CD4-positive, alpha-beta T cell (primary cell): ENCODE results near the gene ZNF445. TPM values are rescaled to one million over a fixed set of nuclear protein-coding genes. Genes with fewer than 3 reads are reported as not detected.

Source experiments
- ATAC-seq: fragments of 200-7000 bp; cut with Tn5 transposase; one replicate; pipeline ENCODE4 v1.10.0; 2022; ENCODE audit warnings: mild to moderate bottlenecking; ENCODE audit not compliant: poor library complexity
- CTCF ChIA-PET: fragments of 350-600 bp; sonication (Branson Sonifier 250); formaldehyde crosslinking; loops from one replicate; lab custom pipeline; 2021; ENCODE audit warnings: antibody characterized with exemption, inconsistent platforms; lab: Charles Lee
- POLR2A ChIA-PET: fragments of 350-600 bp; sonication (Branson Sonifier 250); formaldehyde crosslinking; loops from one replicate; lab custom pipeline; 2021; ENCODE audit warnings: antibody characterized with exemption, inconsistent platforms; lab: Charles Lee
- DNase-seq, 14 experiments: peaks; one replicate each; pipeline ENCODE4 v3.0.0-alpha.2; 2013 to 2020; ENCODE audit warnings: mixed read lengths in 2 of 14
- H3K27ac ChIP-seq, 2 donors: one replicate each; pipeline versions ENCODE4 v1.5.1 to v1.7.0; 2013; ENCODE audit warnings: low read length in 2 of 2, low read depth in 1 of 2, mild to moderate bottlenecking in 1 of 2
- H3K27me3 ChIP-seq, 2 experiments: 1 replicate in 1 of 2; 2 replicates in 1 of 2; pipeline versions ENCODE4 v1.6.1 to v1.7.0; 2013; ENCODE audit warnings: low read length in 2 of 2, control low read depth in 1 of 2, mild to moderate bottlenecking in 1 of 2, moderate library complexity in 1 of 2; ENCODE audit not compliant: insufficient read depth in 2 of 2, control insufficient read depth in 1 of 2
- H3K36me3 ChIP-seq: one replicate; pipeline ENCODE4 v1.6.1; 2013; ENCODE audit warnings: low read length, control low read depth; ENCODE audit not compliant: insufficient read depth
- H3K4me1 ChIP-seq: one replicate; pipeline ENCODE4 v1.6.1; 2013; ENCODE audit warnings: low read length, control low read depth; ENCODE audit not compliant: insufficient read depth
- H3K4me3 ChIP-seq: one replicate; pipeline ENCODE4 v1.5.1; 2013; ENCODE audit warnings: mild to moderate bottlenecking, low read length, moderate library complexity
- H3K9me3 ChIP-seq, 2 experiments: 1 replicate in 1 of 2; 2 replicates in 1 of 2; pipeline versions ENCODE4 v1.6.1 to v1.7.0; 2013; ENCODE audit warnings: low read length in 2 of 2, mild to moderate bottlenecking in 2 of 2, control low read depth in 1 of 2, moderate library complexity in 1 of 2; ENCODE audit not compliant: control insufficient read depth in 1 of 2, insufficient read depth in 1 of 2
- H3K27ac Mint-ChIP-seq: one replicate; pipeline ENCODE4 v1.8.0; 2020; ENCODE audit warnings: mixed read lengths
- H3K27me3 Mint-ChIP-seq: one replicate; pipeline ENCODE4 v1.8.0; 2021; ENCODE audit warnings: mixed read lengths
- H3K36me3 Mint-ChIP-seq: one replicate; pipeline ENCODE4 v1.8.0; 2021; ENCODE audit warnings: low read depth, mixed read lengths
- H3K4me1 Mint-ChIP-seq: one replicate; pipeline ENCODE4 v1.8.0; 2021; ENCODE audit warnings: low read depth, mixed read lengths
- H3K4me3 Mint-ChIP-seq: one replicate; pipeline ENCODE4 v1.8.0; 2020; ENCODE audit warnings: mild to moderate bottlenecking, mixed read lengths
- H3K9me3 Mint-ChIP-seq: one replicate; pipeline ENCODE4 v1.8.0; 2020; ENCODE audit warnings: mixed read lengths
- intact Hi-C, 2 experiments: fragments of 100-400 bp; cut with DNase I in 1 of 2; cut with micrococcal nuclease in 1 of 2; formaldehyde crosslinking; loops; one replicate each; pipeline versions ENCODE4 v1.15.1 to v1.9.0; 2023 to 2025; cut with DNase I, micrococcal nuclease
- polyA plus RNA-seq, 2 donors: library from polyadenylated mRNA; unstranded; fragments of 120-200 nt; gene quantifications; one replicate each; pipeline ENCODE4 v1.2.1, GENCODE V29; 2013
- total RNA-seq, 174 experiments: library from RNA in 2 of 174; stranded (reverse) in 2 of 174; gene quantifications; one replicate each; pipeline ENCODE4 v1.2.3 and lab custom pipeline; 2021 to 2026
- TF ChIP-seq, protein P1 (sequence below): fragments of 200-600 bp; IDR thresholded peaks from one replicate; pipeline ENCODE4 v1.8.0; 2022; ENCODE audit warnings: antibody characterized with exemption, mild to moderate bottlenecking

Gene ZNF445
- 1 to 10 TPM; 6.1 to 6.6 TPM for total RNA-seq
- polyA plus RNA-seq (2013, experiment 1 of 2) = 11.9 TPM
- polyA plus RNA-seq (2013, experiment 2 of 2) = 10.8 TPM
- 17.7 to 152 (median 49.5) reads per million in 172 experiments for total RNA-seq (lab: John Stamatoyannopoulos, UW)

- Histone ChIP-seq H3K36me3 (no peaks in the 10 kb centered on the region), H3K27ac (peak within 1 kb of the TSS in 1 of 2 donors; percentile 56), H3K4me3 (peak within 1 kb of the TSS; percentile 65), H3K4me1 (peaks cover 19% of the 10 kb centered on the region), H3K9me3 (no peaks in the 10 kb centered on the region), H3K27me3 (no peaks in the 10 kb centered on the region)
- ATAC-seq (peak; percentile 87), DNase-seq (peak; percentile 53 to 90 (median 72))
- CTCF ChIA-PET = no interaction called here
- H3K36me3 Mint-ChIP-seq = peaks cover 5% of the 10 kb centered on the region
- no peaks in the 10 kb centered on the region for H3K27me3 Mint-ChIP-seq
- intact Hi-C loops = loop anchor here (1.0 to 10.0 kb wide), 6 partner anchors 33 to 283 kb away; partner anchors contain the start of genes TCAIM (in 2 of the 2), KIAA1143 (in 1 of the 2), KIF15 (in 1 of the 2) and ZNF197 (in 1 of the 2)
- peak within 1 kb of the TSS; percentile 93 for H3K27ac Mint-ChIP-seq
- H3K4me1 Mint-ChIP-seq = peaks cover 39% of the 10 kb centered on the region
- H3K4me3 Mint-ChIP-seq = peak within 1 kb of the TSS; percentile 97
- TF ChIP-seq, protein P1, sequence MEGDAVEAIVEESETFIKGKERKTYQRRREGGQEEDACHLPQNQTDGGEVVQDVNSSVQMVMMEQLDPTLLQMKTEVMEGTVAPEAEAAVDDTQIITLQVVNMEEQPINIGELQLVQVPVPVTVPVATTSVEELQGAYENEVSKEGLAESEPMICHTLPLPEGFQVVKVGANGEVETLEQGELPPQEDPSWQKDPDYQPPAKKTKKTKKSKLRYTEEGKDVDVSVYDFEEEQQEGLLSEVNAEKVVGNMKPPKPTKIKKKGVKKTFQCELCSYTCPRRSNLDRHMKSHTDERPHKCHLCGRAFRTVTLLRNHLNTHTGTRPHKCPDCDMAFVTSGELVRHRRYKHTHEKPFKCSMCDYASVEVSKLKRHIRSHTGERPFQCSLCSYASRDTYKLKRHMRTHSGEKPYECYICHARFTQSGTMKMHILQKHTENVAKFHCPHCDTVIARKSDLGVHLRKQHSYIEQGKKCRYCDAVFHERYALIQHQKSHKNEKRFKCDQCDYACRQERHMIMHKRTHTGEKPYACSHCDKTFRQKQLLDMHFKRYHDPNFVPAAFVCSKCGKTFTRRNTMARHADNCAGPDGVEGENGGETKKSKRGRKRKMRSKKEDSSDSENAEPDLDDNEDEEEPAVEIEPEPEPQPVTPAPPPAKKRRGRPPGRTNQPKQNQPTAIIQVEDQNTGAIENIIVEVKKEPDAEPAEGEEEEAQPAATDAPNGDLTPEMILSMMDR = no peak
- no peaks in the 10 kb centered on the region for H3K9me3 Mint-ChIP-seq
- POLR2A ChIA-PET = interaction anchor here (1.0 to 1.9 kb wide), 4 partner anchors 33 to 139 kb away, joined by 3 to 27 read pairs (median 8); partner anchors contain the start of gene TCAIM
These were observed at the start of gene ZNF445 for GRCh38 chr3:44477312-44478030. TSS of gene ZNF445 (minus strand) at chr3:44477670. CDS start at chr3:44455549, 22,121 bp downstream.

DNA sequence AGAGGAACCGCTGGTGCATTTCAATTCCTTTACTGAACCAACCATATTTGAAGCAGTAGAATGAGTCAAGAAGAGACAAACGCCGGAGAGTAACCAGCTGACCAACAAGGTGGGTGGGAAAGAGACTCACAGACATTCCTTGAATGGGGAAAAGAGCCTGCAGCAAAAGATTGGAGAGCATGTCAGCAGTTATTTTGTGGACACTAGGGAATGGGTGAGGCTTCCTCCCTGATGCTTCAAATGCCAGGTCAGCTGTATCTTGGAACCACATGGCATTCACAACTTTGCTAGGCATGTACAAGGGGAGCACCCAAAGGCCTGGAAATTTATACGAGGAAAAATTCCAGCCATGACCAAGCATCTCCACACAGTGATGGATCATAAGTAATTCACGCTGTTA, 47.6 kb upstream of the ZNF445 start:
- CTCF ChIA-PET = no interaction called here
- TF ChIP-seq, protein P1 = no peak
- peaks cover 61% of the 10 kb centered on the region for H3K27me3 Mint-ChIP-seq

GRCh38 chr3:44522494-44522933, 45.0 kb upstream of the ZNF445 start:
- H3K9me3 Mint-ChIP-seq = no peaks in the 10 kb centered on the region
- peaks cover 64% of the 10 kb centered on the region for H3K27me3 Mint-ChIP-seq
- no peak overlapping the region for H3K4me3 Mint-ChIP-seq
- DNase-seq (no peak), ATAC-seq (no peak)
- TF ChIP-seq, protein P1 = no peak
- no peaks in the 10 kb centered on the region for H3K36me3 Mint-ChIP-seq
- no peak overlapping the region for H3K27ac Mint-ChIP-seq
- peaks cover 16 to 18% of the 10 kb centered on the region in 2 experiments for H3K27me3 ChIP-seq
- no peaks in the 10 kb centered on the region for H3K4me1 Mint-ChIP-seq
- no peaks in the 10 kb centered on the region for H3K4me1 ChIP-seq
- H3K4me3 ChIP-seq = no peak overlapping the region
- POLR2A ChIA-PET = no interaction called here
- H3K9me3 ChIP-seq = no peaks in the 10 kb centered on the region
- CTCF ChIA-PET = no interaction called here
- no peak overlapping the region for H3K27ac ChIP-seq
- intact Hi-C loops = no loop called here
- no peaks in the 10 kb centered on the region for H3K36me3 ChIP-seq

More for the DNA sequence above, 47.6 kb upstream of the ZNF445 start:
- H3K4me3 Mint-ChIP-seq = no peak overlapping the region
- POLR2A ChIA-PET = no interaction called here
- intact Hi-C loops = no loop called here
- Histone ChIP-seq H3K4me3 (no peak overlapping the region), H3K27me3 (peaks cover 13 to 16% of the 10 kb centered on the region in 2 experiments), H3K27ac (no peak overlapping the region), H3K4me1 (no peaks in the 10 kb centered on the region), H3K36me3 (no peaks in the 10 kb centered on the region), H3K9me3 (no peaks in the 10 kb centered on the region)
- no peak for ATAC-seq
- DNase-seq = no peak
- no peak overlapping the region for H3K27ac Mint-ChIP-seq
- no peaks in the 10 kb centered on the region for H3K9me3 Mint-ChIP-seq
- no peaks in the 10 kb centered on the region for H3K4me1 Mint-ChIP-seq
- H3K36me3 Mint-ChIP-seq = no peaks in the 10 kb centered on the region
